Retina (tissue), 1 donor: ENCODE data around the gene DNPH1.

Experiments
- DNase-seq: peaks from one replicate; pipeline ENCODE4 v3.0.0-alpha.2; 2016

The DNPH1 gene

GRCh38 chr6:43263314-43264178, 34.3 kb upstream of the DNPH1 start:
- DNase-seq, result peak; percentile 58

GRCh38 chr6:43262780-43263313, 33.6 kb upstream of the DNPH1 start:
- no peak for DNase-seq

- DNase-seq, result no peak
Measured at GRCh38 chr6:43262000-43262779, 32.9 kb upstream of the DNPH1 start.

GRCh38 chr6:43261198-43261597, 31.9 kb upstream of the DNPH1 start:
- DNase-seq, result no peak

GRCh38 chr6:43260791-43261190, 31.5 kb upstream of the DNPH1 start:
- DNase-seq, result no peak

- DNase-seq, result no peak
Measured at GRCh38 chr6:43258807-43259686, 29.8 kb upstream of the DNPH1 start.

GRCh38 chr6:43258180-43258579, 28.9 kb upstream of the DNPH1 start:
- DNase-seq, result no peak

GRCh38 chr6:43257367-43258145, 28.3 kb upstream of the DNPH1 start:
- no peak for DNase-seq

GRCh38 chr6:43256670-43257366, 27.5 kb upstream of the DNPH1 start:
- DNase-seq, result no peak

GRCh38 chr6:43255408-43256054, 26.2 kb upstream of the DNPH1 start:
- DNase-seq, result no peak

- DNase-seq, result no peak
Measured at GRCh38 chr6:43254846-43255245, 25.6 kb upstream of the DNPH1 start.

GRCh38 chr6:43254138-43254817, 25.0 kb upstream of the DNPH1 start:
- DNase-seq, result no peak

GRCh38 chr6:43253401-43253800, 24.1 kb upstream of the DNPH1 start:
- no peak for DNase-seq

GRCh38 chr6:43250992-43251373, 21.7 kb upstream of the DNPH1 start:
- DNase-seq, result peak; percentile 40

- DNase-seq, result no peak
Measured at GRCh38 chr6:43248791-43249190, 19.5 kb upstream of the DNPH1 start.

- no peak for DNase-seq
Measured at GRCh38 chr6:43248101-43248500, 18.8 kb upstream of the DNPH1 start.

- peak; percentile 94 for DNase-seq
Measured at GRCh38 chr6:43247114-43247999, 18.1 kb upstream of the DNPH1 start.

GRCh38 chr6:43246301-43247113, 17.2 kb upstream of the DNPH1 start:
- DNase-seq, result peak; percentile 92
